Fibroblast of lung (primary cell): Measurements from ENCODE around the gene USP20. TPM values are rescaled to one million over a fixed set of nuclear protein-coding genes. Genes with fewer than 3 reads are reported as not detected.

Experiments
- DNase-seq, 2 donors: peaks; one replicate each; pipeline versions ENCODE4 v3.0.0 to v3.0.0-alpha.2; 2010; ENCODE audit warnings: low read depth in 2 of 2
- H2AFZ ChIP-seq: 2 replicates; pipeline ENCODE4 v1.5.1; 2012; ENCODE audit warnings: low read length, control low read depth, inconsistent platforms
- H3K27ac ChIP-seq: 2 replicates; pipeline ENCODE4 v1.5.1; 2011; ENCODE audit warnings: low read length, control low read depth; ENCODE audit not compliant: insufficient read depth
- H3K27me3 ChIP-seq: 2 replicates; pipeline ENCODE4 v1.5.1; 2011; ENCODE audit warnings: mild to moderate bottlenecking, low read length; ENCODE audit not compliant: control insufficient read depth, insufficient read depth
- H3K36me3 ChIP-seq: 2 replicates; pipeline ENCODE4 v1.5.1; 2011; ENCODE audit warnings: low read length; ENCODE audit not compliant: control insufficient read depth, insufficient read depth
- H3K4me1 ChIP-seq: 2 replicates; pipeline ENCODE4 v1.5.1; 2011; ENCODE audit warnings: low read length; ENCODE audit not compliant: control insufficient read depth, insufficient read depth; ENCODE audit errors: extremely low read depth
- H3K4me2 ChIP-seq: 2 replicates; pipeline ENCODE4 v1.5.1; 2011; ENCODE audit warnings: low read length, control low read depth; ENCODE audit not compliant: insufficient read depth; ENCODE audit errors: extremely low read depth
- H3K4me3 ChIP-seq, 4 experiments: fragments of 200-600 bp in 1 of 4; sonication (generic) in 1 of 4; replicated peaks in 1 of 4; 2 replicates each; pipeline ENCODE4 v1.5.1; 2011 to 2016; ENCODE audit warnings: low read length in 4 of 4, low read depth in 3 of 4, mild to moderate bottlenecking in 3 of 4, control low read depth in 2 of 4, inconsistent platforms in 1 of 4, mixed read lengths in 1 of 4; ENCODE audit not compliant: insufficient read depth in 1 of 4; ENCODE audit errors: control extremely low read depth in 1 of 4
- H3K79me2 ChIP-seq: 2 replicates; pipeline ENCODE4 v1.5.1; 2012; ENCODE audit warnings: mild to moderate bottlenecking, low read length, inconsistent platforms; ENCODE audit not compliant: control insufficient read depth, insufficient read depth
- H3K9ac ChIP-seq: 2 replicates; pipeline ENCODE4 v1.5.1; 2011; ENCODE audit warnings: mild to moderate bottlenecking, low read length, control low read depth; ENCODE audit not compliant: insufficient read depth
- H3K9me3 ChIP-seq: 2 replicates; pipeline ENCODE4 v1.5.1; 2012; ENCODE audit warnings: low read depth, low read length; ENCODE audit not compliant: control insufficient read depth, insufficient read depth
- H4K20me1 ChIP-seq: 2 replicates; pipeline ENCODE4 v1.5.1; 2011; ENCODE audit warnings: low read length; ENCODE audit not compliant: control insufficient read depth, insufficient read depth; ENCODE audit errors: extremely low read depth
- EZH2 ChIP-seq: IDR thresholded peaks from 2 replicates; pipeline ENCODE4 v1.5.1; 2012; ENCODE audit warnings: low read length, control low read depth, mild to moderate bottlenecking; ENCODE audit errors: missing control alignments
- polyA plus RNA-seq, 2 donors: library from polyadenylated mRNA; depleted of rRNA in 1 of 2; stranded (reverse) in 1 of 2; unstranded in 1 of 2; fragments of >200 nt; gene quantifications; 2 replicates each; pipeline ENCODE4 v1.2.1, GENCODE V29; 2011 to 2012; ENCODE audit warnings: missing spikeins in 1 of 2
- total RNA-seq: library from RNA; depleted of rRNA; stranded (reverse); fragments of >200 nt; gene quantifications from 2 replicates; pipeline ENCODE4 v1.2.1, GENCODE V29; 2014
- TF ChIP-seq, protein P1 (sequence below), 2 donors: IDR thresholded peaks in 1 of 2; conservative IDR thresholded peaks in 1 of 2; 1 replicate in 1 of 2; 2 replicates in 1 of 2; pipeline ENCODE4 v1.5.1; 2011 to 2012; ENCODE audit warnings: low read length in 2 of 2, control low read depth in 1 of 2, inconsistent platforms in 1 of 2, low read depth in 1 of 2, mild to moderate bottlenecking in 1 of 2

USP20 gene
- total and polyA plus RNA-seq, 2 donors (not counting 1 experiment from before 2014, with no cell fraction given), result 6.7 to 12.9 TPM

DNA sequence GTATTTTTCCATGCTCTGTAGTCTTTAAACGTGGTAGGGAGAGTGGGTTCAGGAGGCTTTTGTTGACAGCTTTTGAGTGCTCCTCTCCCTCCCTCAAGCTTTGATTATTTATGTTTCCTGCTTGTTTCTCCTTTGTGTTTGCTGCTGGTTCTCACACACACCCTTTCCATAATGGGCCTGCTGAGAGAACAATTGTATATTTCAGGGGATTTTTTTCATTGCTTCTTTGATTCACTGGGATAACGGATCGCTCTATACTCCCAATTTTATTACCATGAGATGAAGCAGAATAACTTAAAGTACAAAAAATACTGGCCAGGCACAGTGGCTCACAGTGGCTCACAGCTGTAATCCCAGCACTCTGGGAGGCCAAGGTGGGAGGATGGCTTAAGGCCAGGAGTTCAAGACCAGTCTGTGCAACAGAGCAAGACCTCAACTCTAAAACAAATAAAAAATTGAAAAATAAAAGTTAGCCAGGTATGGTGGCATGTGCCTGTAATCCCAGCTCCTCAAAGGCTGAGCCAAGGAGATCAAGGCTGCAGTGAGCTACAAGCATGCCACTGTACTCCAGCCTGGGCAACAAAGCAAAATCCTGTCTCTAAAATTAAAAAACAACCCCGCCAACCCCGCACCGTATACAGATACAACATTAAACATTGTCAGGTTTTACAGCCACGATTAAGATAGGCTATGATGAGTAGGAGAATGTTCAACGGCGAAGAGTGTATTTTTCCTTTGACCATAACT is 66.9 kb downstream of the USP20 start:
- no peak overlapping the region for H3K9ac ChIP-seq
- no peak overlapping the region for H3K27ac ChIP-seq
- TF ChIP-seq, protein P1, sequence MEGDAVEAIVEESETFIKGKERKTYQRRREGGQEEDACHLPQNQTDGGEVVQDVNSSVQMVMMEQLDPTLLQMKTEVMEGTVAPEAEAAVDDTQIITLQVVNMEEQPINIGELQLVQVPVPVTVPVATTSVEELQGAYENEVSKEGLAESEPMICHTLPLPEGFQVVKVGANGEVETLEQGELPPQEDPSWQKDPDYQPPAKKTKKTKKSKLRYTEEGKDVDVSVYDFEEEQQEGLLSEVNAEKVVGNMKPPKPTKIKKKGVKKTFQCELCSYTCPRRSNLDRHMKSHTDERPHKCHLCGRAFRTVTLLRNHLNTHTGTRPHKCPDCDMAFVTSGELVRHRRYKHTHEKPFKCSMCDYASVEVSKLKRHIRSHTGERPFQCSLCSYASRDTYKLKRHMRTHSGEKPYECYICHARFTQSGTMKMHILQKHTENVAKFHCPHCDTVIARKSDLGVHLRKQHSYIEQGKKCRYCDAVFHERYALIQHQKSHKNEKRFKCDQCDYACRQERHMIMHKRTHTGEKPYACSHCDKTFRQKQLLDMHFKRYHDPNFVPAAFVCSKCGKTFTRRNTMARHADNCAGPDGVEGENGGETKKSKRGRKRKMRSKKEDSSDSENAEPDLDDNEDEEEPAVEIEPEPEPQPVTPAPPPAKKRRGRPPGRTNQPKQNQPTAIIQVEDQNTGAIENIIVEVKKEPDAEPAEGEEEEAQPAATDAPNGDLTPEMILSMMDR (conservative IDR thresholded peaks at IDR 0.05 in 1 of 2, IDR thresholded peaks at IDR 0.05 in 1 of 2; ENCODE audit: low read depth in 1 of 2, low read length in 2 of 2), result no peak
- no peak for TF ChIP-seq EZH2
- H3K27me3 ChIP-seq, result no peaks in the 10 kb centered on the region
- H3K36me3 ChIP-seq, result peaks cover 5% of the 10 kb centered on the region
- H3K9me3 ChIP-seq, result no peaks in the 10 kb centered on the region
- H3K4me2 ChIP-seq, result no peak overlapping the region
- no peak overlapping the region for H3K4me3 ChIP-seq
- H3K4me1 ChIP-seq, result no peaks in the 10 kb centered on the region
- no peaks in the 10 kb centered on the region for H3K79me2 ChIP-seq
- H4K20me1 ChIP-seq, result no peaks in the 10 kb centered on the region
- no peak overlapping the region for H2AFZ ChIP-seq
- DNase-seq, result no peak

GRCh38 chr9:129902740-129903134 is 67.5 kb downstream of the USP20 start:
- Histone ChIP-seq H3K27ac (no peak overlapping the region), H3K4me1 (peaks cover 3% of the 10 kb centered on the region), H3K27me3 (no peaks in the 10 kb centered on the region), H3K4me3 (no peak overlapping the region), H2AFZ (no peak overlapping the region), H3K36me3 (peaks cover 5% of the 10 kb centered on the region), H3K79me2 (no peaks in the 10 kb centered on the region), H3K4me2 (no peak overlapping the region), H3K9me3 (no peaks in the 10 kb centered on the region), H3K9ac (no peak overlapping the region), H4K20me1 (no peaks in the 10 kb centered on the region)
- DNase-seq, result no peak
- no peak for TF ChIP-seq EZH2
- TF ChIP-seq, protein P1 (conservative IDR thresholded peaks at IDR 0.05 in 1 of 2, IDR thresholded peaks at IDR 0.05 in 1 of 2; ENCODE audit: low read depth in 1 of 2, low read length in 2 of 2), result no peak

- no peaks in the 10 kb centered on the region for H4K20me1 ChIP-seq
- H3K9me3 ChIP-seq, result no peaks in the 10 kb centered on the region
- DNase-seq, result no peak
- H2AFZ ChIP-seq, result no peak overlapping the region
- H3K79me2 ChIP-seq, result no peaks in the 10 kb centered on the region
- no peak for TF ChIP-seq EZH2
- TF ChIP-seq, protein P1 (conservative IDR thresholded peaks at IDR 0.05 in 1 of 2, IDR thresholded peaks at IDR 0.05 in 1 of 2; ENCODE audit: low read depth in 1 of 2, low read length in 2 of 2), result no peak
- no peak overlapping the region for H3K27ac ChIP-seq
- no peak overlapping the region for H3K9ac ChIP-seq
- H3K4me1 ChIP-seq, result peaks cover 3% of the 10 kb centered on the region
- peaks cover 5% of the 10 kb centered on the region for H3K36me3 ChIP-seq
- H3K27me3 ChIP-seq, result no peaks in the 10 kb centered on the region
- H3K4me3 ChIP-seq, result no peak overlapping the region
- no peak overlapping the region for H3K4me2 ChIP-seq
Measured at GRCh38 chr9:129904734-129905133, 69.5 kb downstream of the USP20 start.
